ENCODE data around the gene GOLGA8S.
"Not testable (repeated sequence)": the region's sequence is repeated elsewhere in the genome, so short reads cannot be mapped to it uniquely, and the experiment has no call there.

The GOLGA8S gene

DNA sequence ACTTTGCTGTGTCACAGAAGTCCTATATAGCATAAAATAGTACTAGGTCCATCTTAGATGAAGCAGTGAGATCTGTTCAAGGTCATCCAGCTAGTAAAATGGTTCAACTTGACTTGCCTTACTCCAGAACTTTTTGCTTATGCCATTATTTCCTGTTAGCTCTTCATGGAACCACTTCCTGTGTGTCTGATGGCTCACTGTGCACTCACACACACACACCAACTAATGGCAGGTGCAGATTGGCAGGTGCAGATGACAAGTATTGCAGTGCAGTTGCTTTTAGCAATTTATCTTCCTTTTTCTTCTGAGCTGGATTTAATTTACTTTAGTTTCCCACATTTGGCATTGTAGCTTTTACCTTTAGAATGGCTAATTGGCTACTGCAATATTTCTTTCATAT, 29.8 kb downstream of the GOLGA8S start:
- DNase-seq = no peak
- Mint-ChIP-seq H3K4me1 (ENCODE audit: low read depth) (no peaks in the 10 kb centered on the region), H3K4me3 (no peak overlapping the region), H3K9me3 (no peaks in the 10 kb centered on the region), H3K27me3 (peaks cover 37% of the 10 kb centered on the region), H3K36me3 (ENCODE audit: low read depth) (no peaks in the 10 kb centered on the region), H3K27ac (no peak overlapping the region)

DNA sequence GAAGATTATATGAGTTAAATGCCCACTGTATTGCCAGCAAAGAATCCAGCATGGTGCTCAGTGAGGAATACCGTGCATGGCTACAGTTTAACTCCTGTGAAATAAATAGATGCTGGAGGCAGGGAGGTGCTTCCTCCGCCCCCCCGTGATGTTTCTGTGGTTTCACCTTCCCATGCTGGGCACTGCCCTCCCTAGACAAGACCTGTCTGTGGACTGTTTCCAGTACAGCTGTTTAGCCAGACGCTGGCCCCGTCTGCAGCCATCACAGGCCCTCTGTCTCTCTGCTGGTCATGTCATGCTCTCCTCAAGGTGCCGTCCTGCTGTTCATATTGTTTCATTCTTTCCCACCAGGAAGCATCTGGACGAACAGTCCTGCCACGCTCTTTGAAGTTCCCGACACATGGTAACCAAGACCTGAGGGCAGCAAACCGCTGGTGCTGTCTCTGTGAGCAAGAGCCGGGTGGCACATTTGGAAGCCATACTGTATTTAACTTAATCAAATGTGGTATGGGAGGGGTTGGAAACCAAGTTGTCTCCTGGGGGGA, 31.4 kb downstream of the GOLGA8S start:
- Mint-ChIP-seq H3K4me3 (no peak overlapping the region), H3K27ac (no peak overlapping the region), H3K9me3 (no peaks in the 10 kb centered on the region), H3K4me1 (ENCODE audit: low read depth) (no peaks in the 10 kb centered on the region), H3K36me3 (ENCODE audit: low read depth) (no peaks in the 10 kb centered on the region), H3K27me3 (peaks cover 37% of the 10 kb centered on the region)
- no peak for DNase-seq

DNA sequence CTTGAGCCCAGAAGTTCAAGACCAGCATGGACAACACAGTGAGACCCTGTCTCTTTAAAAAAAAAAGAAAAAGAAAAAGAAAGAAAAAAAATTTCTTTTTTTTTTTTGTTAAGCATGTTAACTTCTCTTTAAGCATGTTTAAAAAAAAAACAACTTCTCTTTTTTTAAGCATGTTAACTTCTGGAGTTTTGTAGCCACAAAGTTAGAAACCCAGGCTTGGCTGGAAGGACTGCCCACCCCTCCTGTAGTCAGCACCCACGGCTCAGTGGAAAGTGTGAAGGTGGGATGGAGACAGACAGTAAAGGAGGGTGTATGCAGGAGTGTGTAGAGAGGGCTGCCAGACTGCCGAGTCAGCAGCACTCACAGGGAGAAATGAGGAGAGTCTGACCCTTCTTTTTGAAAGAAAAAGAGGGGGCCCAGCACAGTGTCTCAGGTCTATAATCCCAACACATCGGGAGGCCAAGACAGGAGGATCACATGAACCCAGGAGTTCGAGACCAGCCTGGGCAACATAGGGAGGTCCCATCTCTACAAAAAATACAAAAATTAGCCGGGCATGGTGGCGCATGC, 33.2 kb downstream of the GOLGA8S start:
- no peaks in the 10 kb centered on the region for H3K9me3 Mint-ChIP-seq
- no peak overlapping the region for H3K27ac Mint-ChIP-seq
- no peaks in the 10 kb centered on the region for H3K36me3 Mint-ChIP-seq (ENCODE audit: low read depth)
- H3K27me3 Mint-ChIP-seq = peaks cover 39% of the 10 kb centered on the region
- no peak overlapping the region for H3K4me3 Mint-ChIP-seq
- DNase-seq = no peak
- H3K4me1 Mint-ChIP-seq (ENCODE audit: low read depth) = no peaks in the 10 kb centered on the region

DNA sequence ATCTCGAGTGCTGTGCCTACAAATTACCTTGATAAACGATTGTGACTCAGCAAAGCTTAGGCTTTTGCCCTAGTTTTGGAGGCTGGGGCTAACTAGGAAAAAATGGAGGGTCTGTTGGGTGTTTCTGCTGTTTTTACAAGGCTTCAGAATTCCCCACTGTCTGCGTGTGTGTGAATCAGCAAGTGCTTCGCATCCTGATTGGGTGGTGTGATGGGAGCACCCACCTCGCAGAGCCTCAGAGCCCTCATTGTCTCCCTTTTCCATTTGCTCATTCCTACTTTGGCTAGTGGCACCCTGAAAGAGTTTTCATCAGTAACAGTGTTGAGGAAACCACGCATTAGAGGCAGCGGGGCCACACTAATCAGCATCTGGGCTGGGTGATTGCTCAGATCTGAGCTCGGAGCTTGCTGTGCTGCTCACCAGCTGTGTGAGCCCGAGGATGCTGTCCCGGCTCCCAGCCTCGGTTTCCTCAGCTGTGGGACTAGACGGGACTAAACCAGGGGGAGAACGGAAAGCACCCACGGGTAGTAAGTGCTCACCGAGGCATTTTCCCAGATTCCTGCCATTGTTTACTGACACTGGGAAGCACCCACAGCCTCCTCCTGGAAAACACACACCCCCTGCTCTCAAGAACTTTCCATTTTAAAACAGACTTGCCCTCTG, 40.6 kb downstream of the GOLGA8S start:
- no peak for DNase-seq
- H3K4me3 Mint-ChIP-seq = no peak overlapping the region
- no peaks in the 10 kb centered on the region for H3K36me3 Mint-ChIP-seq (ENCODE audit: low read depth)
- no peaks in the 10 kb centered on the region for H3K9me3 Mint-ChIP-seq
- peaks cover 10% of the 10 kb centered on the region for H3K27me3 Mint-ChIP-seq
- H3K27ac Mint-ChIP-seq = no peak overlapping the region
- H3K4me1 Mint-ChIP-seq (ENCODE audit: low read depth) = no peaks in the 10 kb centered on the region

DNA sequence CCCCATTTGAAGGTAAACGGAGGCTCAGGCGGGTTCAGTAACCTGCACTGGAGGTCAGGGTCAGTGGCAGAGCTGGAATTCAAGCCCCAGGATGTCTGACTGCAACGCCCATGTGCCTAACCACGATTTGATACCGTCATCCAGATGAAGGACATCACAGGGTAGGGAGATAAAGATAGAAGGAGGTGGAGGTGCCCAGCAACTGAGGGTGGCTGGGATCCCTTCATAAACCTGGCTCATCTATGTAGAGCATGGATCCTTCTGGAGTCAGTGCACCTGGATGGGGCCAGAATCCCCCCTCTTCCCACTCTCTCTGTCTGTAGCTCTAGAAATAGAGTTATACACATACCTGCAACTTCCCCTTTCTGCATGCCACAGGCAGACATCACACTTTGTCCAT, 41.3 kb downstream of the GOLGA8S start:
- peaks cover 10% of the 10 kb centered on the region for H3K27me3 Mint-ChIP-seq
- no peaks in the 10 kb centered on the region for H3K9me3 Mint-ChIP-seq
- H3K4me3 Mint-ChIP-seq = no peak overlapping the region
- DNase-seq = no peak
- H3K27ac Mint-ChIP-seq = no peak overlapping the region
- no peaks in the 10 kb centered on the region for H3K4me1 Mint-ChIP-seq (ENCODE audit: low read depth)
- no peaks in the 10 kb centered on the region for H3K36me3 Mint-ChIP-seq (ENCODE audit: low read depth)

DNA sequence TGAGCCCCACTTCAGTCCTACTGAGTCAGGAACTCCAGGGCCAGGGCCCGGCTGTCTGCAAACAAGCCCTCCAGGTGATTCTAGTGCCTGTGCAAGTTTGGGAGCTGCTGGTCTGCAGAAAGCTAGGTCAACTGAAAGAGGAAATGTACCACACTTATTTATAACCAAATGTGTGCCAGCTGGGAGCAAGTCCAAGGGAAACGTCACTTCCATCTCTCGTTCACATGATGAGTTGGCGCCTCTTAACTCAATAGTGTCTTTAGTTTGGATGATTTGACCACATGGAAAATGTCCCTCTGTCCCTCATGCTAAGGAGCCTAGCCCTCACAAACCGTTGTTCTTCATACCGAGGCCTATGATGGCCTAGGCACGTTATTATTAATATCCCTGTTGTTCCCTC, 43.2 kb downstream of the GOLGA8S start:
- H3K9me3 Mint-ChIP-seq = no peaks in the 10 kb centered on the region

DNA sequence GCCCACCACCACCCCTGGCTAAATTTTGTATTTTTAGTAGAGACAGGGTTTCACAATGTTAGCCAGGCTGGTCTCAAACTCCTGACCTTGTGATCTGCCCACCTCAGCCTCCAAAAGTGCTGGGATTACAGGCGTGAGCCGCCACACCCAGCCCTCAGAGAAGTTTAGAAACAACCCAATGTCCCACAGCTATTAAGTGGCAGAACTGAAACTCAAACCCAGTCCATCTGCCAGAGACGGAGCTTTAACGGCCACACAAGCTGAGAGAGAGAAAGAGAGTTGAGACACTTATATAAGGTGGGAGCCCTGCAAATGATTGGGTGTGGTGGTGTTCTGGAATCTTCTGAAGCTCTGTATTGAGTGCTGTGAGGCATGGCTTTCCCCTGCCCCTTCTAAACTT, 43.8 kb downstream of the GOLGA8S start:
- H3K4me3 Mint-ChIP-seq; DNase-seq; H3K4me1 Mint-ChIP-seq (ENCODE audit: low read depth); H3K27ac Mint-ChIP-seq; H3K27me3 Mint-ChIP-seq; H3K36me3 Mint-ChIP-seq (ENCODE audit: low read depth); H3K9me3 Mint-ChIP-seq: not testable (repeated sequence)

More for the DNA sequence above, 43.2 kb downstream of the GOLGA8S start:
- no peaks in the 10 kb centered on the region for H3K36me3 Mint-ChIP-seq (ENCODE audit: low read depth)
- H3K4me3 Mint-ChIP-seq = no peak overlapping the region
- no peak overlapping the region for H3K27ac Mint-ChIP-seq
- H3K27me3 Mint-ChIP-seq = peaks cover 8% of the 10 kb centered on the region
- no peak for DNase-seq
- H3K4me1 Mint-ChIP-seq (ENCODE audit: low read depth) = no peaks in the 10 kb centered on the region

DNA sequence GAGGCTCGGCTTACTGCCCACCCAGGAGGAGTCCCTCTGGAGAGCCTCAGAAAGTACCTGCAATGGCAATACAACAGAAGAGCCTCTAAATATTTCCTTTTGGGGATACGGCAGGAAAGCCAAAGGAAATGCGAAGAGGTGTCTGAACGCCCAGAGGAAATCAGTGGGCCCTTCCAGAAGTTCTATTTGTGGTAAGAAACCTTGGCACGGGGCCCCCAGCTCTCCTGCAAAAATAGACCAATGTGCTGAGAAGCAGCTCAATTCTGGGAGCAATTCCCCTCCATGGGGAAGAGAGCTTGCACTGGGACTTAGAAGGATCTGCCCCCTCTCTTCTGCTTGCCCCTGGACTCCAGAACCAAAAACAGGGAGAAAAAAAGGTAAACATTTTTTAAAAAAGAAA, 44.7 kb downstream of the GOLGA8S start:
- not testable (repeated sequence) for DNase-seq; H3K27me3 Mint-ChIP-seq; H3K36me3 Mint-ChIP-seq (ENCODE audit: low read depth); H3K4me1 Mint-ChIP-seq (ENCODE audit: low read depth); H3K9me3 Mint-ChIP-seq; H3K27ac Mint-ChIP-seq; H3K4me3 Mint-ChIP-seq

DNA sequence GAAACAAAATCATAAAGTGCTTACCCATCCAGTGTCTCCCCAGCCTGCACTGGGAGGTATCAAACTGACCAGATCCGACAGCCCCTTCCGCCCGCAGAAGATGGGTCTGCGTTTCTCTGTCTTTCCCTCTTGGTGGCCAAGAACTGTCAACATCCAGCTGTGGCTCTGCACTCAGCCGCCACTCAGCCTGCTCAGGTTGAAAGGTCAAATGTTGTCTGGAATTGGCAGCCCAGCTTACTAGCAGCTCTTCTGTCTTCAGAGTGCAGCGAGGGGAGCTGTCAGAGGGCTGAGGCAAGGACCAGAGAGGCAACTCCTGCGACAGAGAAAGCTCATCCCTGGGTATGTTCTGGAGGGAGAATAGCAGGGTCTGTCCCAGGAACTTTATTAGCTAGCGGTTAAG, 47.1 kb downstream of the GOLGA8S start:
- Mint-ChIP-seq H3K27me3 (peaks cover 6% of the 10 kb centered on the region), H3K4me3 (no peak overlapping the region), H3K9me3 (no peaks in the 10 kb centered on the region), H3K27ac (no peak overlapping the region), H3K36me3 (ENCODE audit: low read depth) (no peaks in the 10 kb centered on the region), H3K4me1 (ENCODE audit: low read depth) (no peaks in the 10 kb centered on the region)
- no peak for DNase-seq

DNA sequence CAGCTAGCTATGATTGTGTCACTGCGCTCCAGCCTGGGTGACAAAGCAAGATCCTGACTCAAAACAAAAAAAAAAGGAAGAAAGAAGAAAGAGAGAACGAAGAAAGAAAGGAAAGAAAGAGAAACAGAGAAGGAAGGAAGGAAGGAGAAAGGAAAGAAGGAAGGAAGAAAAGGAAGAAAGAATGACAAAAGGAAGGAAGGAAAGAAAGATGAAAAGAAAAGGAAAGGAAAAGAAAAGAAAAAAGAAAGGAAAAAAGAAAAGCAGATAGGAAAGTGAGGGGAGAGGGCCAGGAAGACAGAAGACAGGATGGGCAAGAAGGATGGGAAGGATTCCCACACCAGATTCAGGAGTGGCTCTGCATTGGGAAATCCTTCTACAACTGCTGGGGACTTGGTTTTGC, 47.6 kb downstream of the GOLGA8S start:
- Mint-ChIP-seq H3K27ac (no peak overlapping the region), H3K4me3 (no peak overlapping the region), H3K36me3 (ENCODE audit: low read depth) (no peaks in the 10 kb centered on the region), H3K9me3 (no peaks in the 10 kb centered on the region), H3K4me1 (ENCODE audit: low read depth) (no peaks in the 10 kb centered on the region), H3K27me3 (peaks cover 9% of the 10 kb centered on the region)
- no peak for DNase-seq

DNA sequence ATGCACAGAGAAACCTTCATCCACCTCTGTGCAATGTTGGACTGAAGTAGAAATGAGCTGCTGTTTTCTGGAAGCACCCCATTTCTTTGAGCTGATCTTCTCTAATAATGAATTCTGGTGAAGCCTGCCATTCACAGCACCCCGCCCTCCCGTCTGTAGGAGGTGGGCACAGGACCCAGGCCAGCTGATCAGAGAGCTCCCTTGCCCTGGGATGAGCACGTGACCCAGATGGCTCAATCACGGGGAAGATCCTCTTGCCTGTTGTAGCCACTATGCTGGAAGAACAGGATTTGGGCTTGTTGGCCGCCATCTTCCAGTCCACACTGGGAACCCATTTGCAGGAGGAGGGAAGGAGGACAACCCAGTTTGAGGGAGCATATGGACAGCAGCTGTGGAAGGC, 48.0 kb downstream of the GOLGA8S start:
- no peaks in the 10 kb centered on the region for H3K4me1 Mint-ChIP-seq (ENCODE audit: low read depth)
- no peak overlapping the region for H3K4me3 Mint-ChIP-seq

DNA sequence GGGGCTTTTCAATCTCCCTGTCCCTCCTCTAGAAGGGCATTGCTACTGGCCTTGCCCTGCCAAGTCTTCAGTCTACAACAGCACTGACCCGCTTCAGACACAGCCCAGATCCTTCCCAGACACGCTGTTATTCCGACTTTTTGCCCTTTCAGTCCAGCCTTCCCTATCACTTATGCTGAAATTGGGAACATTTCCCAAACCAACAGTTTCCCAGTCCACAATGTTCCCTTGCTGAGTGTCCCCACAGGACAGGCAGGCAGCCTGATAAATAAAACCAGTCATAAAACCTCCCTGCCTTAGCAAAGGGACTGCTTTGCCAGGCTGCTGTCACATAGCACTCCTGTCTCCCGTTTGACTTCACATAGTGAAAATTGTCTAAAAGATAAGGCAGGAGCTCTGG, 49.0 kb downstream of the GOLGA8S start:
- no peak overlapping the region for H3K27ac Mint-ChIP-seq
- H3K27me3 Mint-ChIP-seq = peaks cover 10% of the 10 kb centered on the region
- no peaks in the 10 kb centered on the region for H3K9me3 Mint-ChIP-seq
- no peak overlapping the region for H3K4me3 Mint-ChIP-seq
- no peaks in the 10 kb centered on the region for H3K4me1 Mint-ChIP-seq (ENCODE audit: low read depth)
- no peak for DNase-seq
- H3K36me3 Mint-ChIP-seq (ENCODE audit: low read depth) = no peaks in the 10 kb centered on the region

More for the DNA sequence above, 48.0 kb downstream of the GOLGA8S start:
- Mint-ChIP-seq H3K27me3 (peaks cover 10% of the 10 kb centered on the region), H3K27ac (no peak overlapping the region), H3K9me3 (no peaks in the 10 kb centered on the region), H3K36me3 (ENCODE audit: low read depth) (no peaks in the 10 kb centered on the region)
- no peak for DNase-seq

DNA sequence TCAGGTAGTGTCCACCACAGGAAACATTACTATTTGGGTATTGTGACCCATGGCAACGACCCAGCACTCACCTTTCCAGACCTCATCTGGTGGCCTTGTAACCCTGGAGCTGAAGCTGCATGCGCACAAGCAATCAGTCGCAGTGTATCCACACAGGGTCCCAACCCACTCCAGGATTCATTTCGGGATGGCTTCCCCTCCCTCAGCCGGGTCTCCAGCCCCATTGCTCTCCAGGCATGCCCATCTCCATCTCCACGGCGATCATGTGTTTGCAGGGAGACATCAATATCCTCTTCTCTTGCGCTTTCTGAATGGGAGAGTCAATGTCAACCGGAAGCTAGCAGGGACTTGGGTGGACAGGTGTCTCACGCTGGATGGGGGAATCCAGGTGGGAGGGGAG, 57.3 kb downstream of the GOLGA8S start:
- Mint-ChIP-seq H3K4me1 (ENCODE audit: low read depth) (no peaks in the 10 kb centered on the region), H3K9me3 (no peaks in the 10 kb centered on the region), H3K27me3 (peaks cover 4% of the 10 kb centered on the region), H3K36me3 (ENCODE audit: low read depth) (no peaks in the 10 kb centered on the region), H3K27ac (no peak overlapping the region), H3K4me3 (no peak overlapping the region)
- no peak for DNase-seq

DNA sequence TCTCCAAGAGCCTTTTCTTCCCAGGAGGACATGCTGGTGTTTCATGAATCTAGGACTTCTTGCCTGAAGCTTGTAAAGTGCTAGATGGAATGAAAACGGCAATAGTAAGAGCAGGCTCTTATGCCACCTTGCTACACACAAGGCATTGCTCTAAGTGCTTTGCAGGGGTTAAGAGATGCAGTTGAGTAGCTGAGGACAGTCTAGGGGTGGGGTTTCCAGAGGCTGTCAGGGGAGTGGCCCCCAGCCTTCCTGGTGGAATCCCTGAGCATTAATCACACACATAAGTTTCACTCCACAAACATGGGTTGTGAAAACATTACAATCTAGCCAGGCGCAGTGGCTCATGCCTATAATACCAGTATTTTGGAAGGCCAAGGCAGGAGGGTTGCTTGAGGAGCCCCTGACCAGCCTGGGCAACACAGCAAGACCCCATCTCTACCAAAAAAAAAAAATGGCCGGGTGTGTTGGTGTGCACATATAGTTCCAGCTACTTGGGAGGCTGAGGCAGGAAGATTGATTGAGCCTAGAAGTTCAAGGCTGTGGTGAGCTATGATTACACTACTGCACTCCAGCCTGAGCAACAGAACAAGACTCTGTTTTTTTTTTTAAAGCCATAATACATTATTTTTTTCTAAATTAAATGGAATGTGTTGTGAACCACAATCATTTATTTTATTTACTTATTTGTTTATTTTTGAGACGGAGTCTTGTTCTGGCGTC, 58.5 kb downstream of the GOLGA8S start:
- not testable (repeated sequence) for H3K9me3 Mint-ChIP-seq; H3K4me1 Mint-ChIP-seq (ENCODE audit: low read depth); H3K4me3 Mint-ChIP-seq; H3K27me3 Mint-ChIP-seq; DNase-seq; H3K36me3 Mint-ChIP-seq (ENCODE audit: low read depth); H3K27ac Mint-ChIP-seq
